K562 (cell line): ENCODE measurements around the gene GUCY1A2. TPM values are rescaled to one million over a fixed set of nuclear protein-coding genes. Genes with fewer than 3 reads are reported as not detected.

Experiments
- ATAC-seq: fragments of 200-7000 bp; cut with Tn5 transposase; 3 replicates; pipeline ENCODE4 v1.9.1; 2020; ENCODE audit warnings: moderate library complexity
- BruUV-seq: library from RNA; stranded (reverse); fragments of 400-500 nt; replicated peaks from 2 replicates; lab custom pipeline; 2021; lab: Mats Ljungman, UMichigan
- CTCF ChIA-PET: fragments of 300-600 bp; formaldehyde crosslinking; extraction: SDS; loops from one replicate; lab custom pipeline; 2021; ENCODE audit warnings: low intra/inter-chr PET ratio; lab: Yijun Ruan, JAX
- POLR2A ChIA-PET: fragments of 300-600, 350-650 bp; sonication (Branson Sonifier 250); formaldehyde crosslinking; extraction: SDS; loops from one replicate; lab custom pipeline; 2021; ENCODE audit warnings: antibody characterized with exemption, inconsistent platforms; lab: Yijun Ruan, JAX
- DNase-seq, 4 experiments: peaks; one replicate each; pipeline versions ENCODE4 v3.0.0 to v3.0.0-alpha.2; 2011 to 2018; ENCODE audit warnings: low spot score in 3 of 4, mixed read lengths in 3 of 4; ENCODE audit errors: extremely low read depth in 1 of 4
- FAIRE-seq: peaks from 2 replicates; lab custom pipeline; 2011; peaks lifted over from hg19 to GRCh38; lab: Jason Lieb, UNC
- H2AFZ ChIP-seq: 2 replicates; pipeline ENCODE4 v1.6.0; 2011; ENCODE audit warnings: low read depth, low read length, control low read depth, inconsistent platforms
- H3K27ac ChIP-seq: fragments of 200-600 bp; 3 replicates; pipeline ENCODE4 v1.8.0; 2011; ENCODE audit warnings: low read depth, mild to moderate bottlenecking, control low read depth, inconsistent platforms, low read length, moderate library complexity, mixed read lengths; ENCODE audit errors: extremely low read depth
- H3K27me3 ChIP-seq, 2 experiments: fragments of 300-600 bp in 1 of 2; 2 replicates in 1 of 2; 3 replicates in 1 of 2; pipeline versions ENCODE4 v1.6.0 to v1.8.0; 2011; ENCODE audit warnings: inconsistent platforms in 2 of 2, low read length in 2 of 2, mild to moderate bottlenecking in 1 of 2, mixed read lengths in 1 of 2, moderate library complexity in 1 of 2; ENCODE audit not compliant: control insufficient read depth in 2 of 2, insufficient read depth in 2 of 2
- H3K36me3 ChIP-seq: fragments of 300-600 bp; 3 replicates; pipeline ENCODE4 v1.8.0; 2011; ENCODE audit warnings: mild to moderate bottlenecking, low read length, inconsistent platforms; ENCODE audit not compliant: control insufficient read depth, insufficient read depth
- H3K4me1 ChIP-seq, 2 experiments: fragments of 200-600 bp in 1 of 2; replicated peaks in 1 of 2; 2 replicates in 1 of 2; 3 replicates in 1 of 2; pipeline versions ENCODE4 v1.5.1 to v1.8.0; 2011; ENCODE audit warnings: inconsistent platforms in 2 of 2, low read length in 2 of 2, mild to moderate bottlenecking in 1 of 2, mixed read lengths in 1 of 2, moderate library complexity in 1 of 2; ENCODE audit not compliant: control insufficient read depth in 2 of 2, insufficient read depth in 2 of 2
- H3K4me2 ChIP-seq: 2 replicates; pipeline ENCODE4 v1.6.1; 2011; ENCODE audit warnings: low read length, control low read depth, inconsistent platforms, mixed read lengths; ENCODE audit not compliant: insufficient read depth
- H3K4me3 ChIP-seq: fragments of 200-600 bp; sonication (generic), shearing (Covaris generic); 2 replicates; pipeline ENCODE4 v1.5.1; 2016; ENCODE audit warnings: control low read depth, inconsistent platforms
- H3K79me2 ChIP-seq: fragments of 200-600 bp; 3 replicates; pipeline ENCODE4 v1.8.0; 2011; ENCODE audit warnings: low read length, inconsistent platforms; ENCODE audit not compliant: control insufficient read depth, insufficient read depth
- H3K9ac ChIP-seq, 2 experiments: 2 replicates each; pipeline versions ENCODE4 v1.6.0 to v1.6.1; 2011; ENCODE audit warnings: low read depth in 2 of 2, low read length in 2 of 2, control low read depth in 1 of 2, inconsistent platforms in 1 of 2, mild to moderate bottlenecking in 1 of 2, mixed read lengths in 1 of 2; ENCODE audit not compliant: insufficient read depth in 1 of 2
- H3K9me1 ChIP-seq: one replicate; pipeline ENCODE4 v1.6.0; 2011; ENCODE audit warnings: inconsistent platforms, mild to moderate bottlenecking, low read length, moderate library complexity; ENCODE audit not compliant: control insufficient read depth, insufficient read depth
- H3K9me3 ChIP-seq: replicated peaks from 2 replicates; pipeline ENCODE4 v1.5.1; 2011; ENCODE audit warnings: low read depth, low read length, inconsistent platforms; ENCODE audit not compliant: control insufficient read depth, insufficient read depth
- H4K20me1 ChIP-seq: replicated peaks from 2 replicates; pipeline ENCODE4 v1.6.1; 2011; ENCODE audit warnings: low read length, inconsistent platforms, mixed read lengths; ENCODE audit not compliant: control insufficient read depth, insufficient read depth
- EP300 ChIP-seq: IDR thresholded peaks from 2 replicates; pipeline ENCODE4 v1.6.1; 2012; ENCODE audit warnings: low read length, improper control_type of control experiment
- NKRF ChIP-seq: fragments of 450-650 bp; IDR thresholded peaks from 2 replicates; pipeline ENCODE4 v1.6.1; 2016; ENCODE audit warnings: borderline replicate concordance
- POLR2G ChIP-seq: fragments of 200-400 bp; formaldehyde crosslinking; IDR thresholded peaks from 2 replicates; pipeline ENCODE4 v1.6.1; 2017; ENCODE audit warnings: low read depth, mild to moderate bottlenecking, antibody characterized with exemption, low read length, moderate library complexity
- POU5F1 ChIP-seq: fragments of 150-350 bp; IDR thresholded peaks from 2 replicates; pipeline ENCODE4 v1.6.1; 2014; ENCODE audit warnings: borderline replicate concordance, low read length, low read depth, mild to moderate bottlenecking; ENCODE audit not compliant: partially characterized antibody
- PTBP1 ChIP-seq: fragments of 200-400 bp; formaldehyde crosslinking; IDR thresholded peaks from 2 replicates; pipeline ENCODE4 v1.6.1; 2017; ENCODE audit warnings: low read depth, low read length
- RHOXF2B ChIP-seq: fragments of 250-450 bp; sonication (Bioruptor Pico); conservative IDR thresholded peaks from 2 replicates; pipeline ENCODE4 v1.5.1; 2021
- SIX5 ChIP-seq, 2 experiments: IDR thresholded peaks; 2 replicates each; pipeline ENCODE4 v1.6.1; 2011; ENCODE audit warnings: low read length in 2 of 2, borderline replicate concordance in 1 of 2, low read depth in 1 of 2, mild to moderate bottlenecking in 1 of 2, moderate library complexity in 1 of 2; ENCODE audit not compliant: insufficient read depth in 1 of 2
- TBL1XR1 ChIP-seq, 2 experiments: IDR thresholded peaks; 2 replicates each; pipeline ENCODE4 v1.6.1; 2012; ENCODE audit warnings: improper control_type of control experiment in 2 of 2, low read length in 2 of 2, mild to moderate bottlenecking in 1 of 2
- ZNF609 ChIP-seq: sonication (generic); formaldehyde crosslinking; IDR thresholded peaks from 2 replicates; pipeline ENCODE4 v1.8.1; 2023; ENCODE audit warnings: missing genetic modification reagents, mild to moderate bottlenecking, borderline replicate concordance
- ZNF766 ChIP-seq: fragments of 200-800 bp; sonication (Bioruptor generic); conservative IDR thresholded peaks from 2 replicates; pipeline ENCODE4 v1.6.1; 2016; ENCODE audit warnings: missing genetic modification characterization, missing compliant biosample characterization
- WGBS: fragments of 100-300 bp; shearing (Covaris generic); methylation state at CpG from one replicate; pipeline ENCODE4 v1.1.6; 2016; ENCODE audit warnings: low coverage, mixed read lengths; ENCODE audit not compliant: insufficient coverage; ENCODE audit errors: missing lambda C conversion rate; 5-methylcytosine and 5-hydroxymethylcytosine counted together
- in situ Hi-C: fragments of 300-500 bp; cut with MboI; formaldehyde crosslinking; loops from 4 replicates; pipeline ENCODE4 v1.15.0; 2018; ENCODE audit warnings: inconsistent platforms, mixed read lengths
- intact Hi-C: fragments of 100-400 bp; cut with micrococcal nuclease; formaldehyde crosslinking; loops from 2 replicates; pipeline ENCODE4 v1.14.2; 2022
- polyA plus RNA-seq, 8 experiments: library from polyadenylated mRNA; depleted of rRNA in 4 of 8; stranded (reverse) in 5 of 8; unstranded in 3 of 8; fragments of >200 nt; fragmentation: Nextera tagmentation in 2 of 8; fragmentation: Illumina TruSeq in 1 of 8; extraction: Ambion mirVana in 2 of 8; extraction: Trizol in 1 of 8; gene quantifications; 2 replicates each; pipeline versions ENCODE4 v1.2.1 to v1.2.3, GENCODE V29; 2011 to 2014; ENCODE audit warnings: inconsistent platforms in 1 of 8, missing spikeins in 1 of 8
- total RNA-seq, 7 experiments: library from RNA; depleted of rRNA in 6 of 7; stranded (reverse); fragments of >200 nt in 6 of 7; fragmentation: Illumina TruSeq in 2 of 7; extraction: Trizol in 2 of 7; gene quantifications; 2 replicates each; pipeline versions ENCODE4 v1.2.1 to v1.2.3, GENCODE V29; 2011 to 2021; ENCODE audit warnings: low replicate concordance in 1 of 7
- TF ChIP-seq, protein P1 (sequence below): fragments of 450-650 bp; formaldehyde crosslinking; conservative IDR thresholded peaks from 2 replicates; pipeline ENCODE4 v1.4.0; 2022; ENCODE audit warnings: mild to moderate bottlenecking, missing genetic modification characterization

GUCY1A2 gene
- total and polyA plus RNA-seq, 9 of the 15 experiments (the other 6 are each of a cell fraction or from before 2014, with no cell fraction given): under 0.01 to 0.04 TPM; not detected in 7

DNA sequence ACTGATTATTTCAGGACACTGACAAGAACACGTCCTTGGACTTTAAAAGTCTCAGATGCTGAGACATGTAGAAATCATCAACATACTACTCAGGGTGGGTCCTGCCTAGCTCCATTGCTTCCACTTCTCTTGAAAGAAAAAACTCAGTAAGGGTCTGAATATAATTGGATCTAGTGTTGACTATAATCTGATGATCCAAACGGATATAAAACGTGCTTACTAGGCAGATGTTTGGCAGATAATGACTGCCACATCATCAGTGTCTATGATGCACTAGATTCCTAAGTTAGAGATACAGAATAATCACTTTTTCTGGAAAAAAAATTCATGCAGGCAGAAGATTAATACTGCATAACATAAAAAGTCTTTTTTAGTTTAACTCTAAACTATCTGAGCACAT lies 21.6 kb downstream of the GUCY1A2 start:
- no peak overlapping the region for H3K27ac ChIP-seq
- ChIA-PET CTCF (no interaction called here), POLR2A (no interaction called here)
- H2AFZ ChIP-seq: no peak overlapping the region
- intact Hi-C loops (no loop called here), in situ Hi-C loops (no loop called here)
- no peak for ATAC-seq
- no peaks in the 10 kb centered on the region for H3K27me3 ChIP-seq
- no peak overlapping the region for H3K4me3 ChIP-seq
- 0% methylated on average over 3 of the region's 3 CpGs for whole genome bisulfite sequencing
- H3K79me2 ChIP-seq: no peaks in the 10 kb centered on the region
- no peak for FAIRE-seq
- no peaks in the 10 kb centered on the region for H3K9me1 ChIP-seq
- no peaks in the 10 kb centered on the region; the same call in 1 of the 2 replicates for H3K9me3 ChIP-seq
- H3K9ac ChIP-seq: no peak overlapping the region
- BruUV-seq: no TSS peak
- H4K20me1 ChIP-seq: no peaks in the 10 kb centered on the region
- H3K36me3 ChIP-seq: no peaks in the 10 kb centered on the region
- no peak for DNase-seq
- H3K4me1 ChIP-seq: no peaks in the 10 kb centered on the region
- H3K4me2 ChIP-seq: no peak overlapping the region
- TF ChIP-seq RHOXF2B (CRISPR knock-in tag): no peak
- no peak for TF ChIP-seq EP300
- TF ChIP-seq POU5F1: no peak
- no peak for TF ChIP-seq NKRF
- TF ChIP-seq ZNF766: no peak
- TF ChIP-seq PTBP1: no peak
- no peak for TF ChIP-seq POLR2G
- TF ChIP-seq ZNF609: no peak
- no peak for TF ChIP-seq TBL1XR1 (IDR thresholded peaks at IDR 0.05; ENCODE audit: low read length in 2 of 2)
- TF ChIP-seq SIX5 (IDR thresholded peaks at IDR 0.05; ENCODE audit: borderline replicate concordance in 1 of 2, insufficient read depth in 1 of 2, low read depth in 1 of 2, low read length in 2 of 2): no peak
- TF ChIP-seq, protein P1, sequence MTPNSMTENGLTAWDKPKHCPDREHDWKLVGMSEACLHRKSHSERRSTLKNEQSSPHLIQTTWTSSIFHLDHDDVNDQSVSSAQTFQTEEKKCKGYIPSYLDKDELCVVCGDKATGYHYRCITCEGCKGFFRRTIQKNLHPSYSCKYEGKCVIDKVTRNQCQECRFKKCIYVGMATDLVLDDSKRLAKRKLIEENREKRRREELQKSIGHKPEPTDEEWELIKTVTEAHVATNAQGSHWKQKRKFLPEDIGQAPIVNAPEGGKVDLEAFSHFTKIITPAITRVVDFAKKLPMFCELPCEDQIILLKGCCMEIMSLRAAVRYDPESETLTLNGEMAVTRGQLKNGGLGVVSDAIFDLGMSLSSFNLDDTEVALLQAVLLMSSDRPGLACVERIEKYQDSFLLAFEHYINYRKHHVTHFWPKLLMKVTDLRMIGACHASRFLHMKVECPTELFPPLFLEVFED (CRISPR knock-in tag): no peak
